Gastrocnemius medialis (tissue), 4 donors: ENCODE data around the gene CDC14A. TPM values are rescaled to one million over a fixed set of nuclear protein-coding genes. Genes with fewer than 3 reads are reported as not detected.
A peak's percentile ranks its signal among the peaks of the same experiment; 100 is the strongest.

ENCODE experiments used
- ATAC-seq, 2 donors: fragments of 150-250 bp; one replicate each; pipeline ENCODE4 v1.9.1; 2016
- DNase-seq, 2 donors: peaks; one replicate each; pipeline ENCODE4 v3.0.0-alpha.2; 2019
- H3K27ac ChIP-seq, 4 donors: fragments of 200-600 bp; sonication (generic); 1 replicate in 1 of 4; 2 replicates in 3 of 4; pipeline ENCODE4 v1.5.1; 2016 to 2018; ENCODE audit warnings: mild to moderate bottlenecking in 2 of 4, moderate library complexity in 1 of 4
- H3K27me3 ChIP-seq, 3 donors: fragments of 200-600 bp; sonication (generic) in 2 of 3; 1 replicate in 1 of 3; 2 replicates in 2 of 3; pipeline versions ENCODE4 v1.5.1 to v1.6.0; 2016 to 2019; ENCODE audit warnings: mild to moderate bottlenecking in 1 of 3, moderate library complexity in 1 of 3
- H3K36me3 ChIP-seq, 2 donors: fragments of 200-600 bp; sonication (generic) in 1 of 2; one replicate each; pipeline ENCODE4 v1.5.1; 2017 to 2018
- H3K4me1 ChIP-seq, 2 donors: fragments of 200-600 bp; sonication (generic) in 1 of 2; one replicate each; pipeline ENCODE4 v1.5.1; 2016 to 2017; ENCODE audit warnings: mild to moderate bottlenecking in 2 of 2
- H3K4me3 ChIP-seq, 4 donors: fragments of 200-600 bp; sonication (generic) in 3 of 4; 1 replicate in 1 of 4; 2 replicates in 3 of 4; pipeline ENCODE4 v1.5.1; 2016 to 2019; ENCODE audit warnings: mild to moderate bottlenecking in 2 of 4
- H3K9me3 ChIP-seq, 3 donors: fragments of 200-600 bp; sonication (generic) in 2 of 3; 1 replicate in 1 of 3; 2 replicates in 2 of 3; pipeline ENCODE4 v1.5.1; 2016 to 2019
- CTCF ChIP-seq, 5 experiments: fragments of 450-650 bp in 3 of 5; fragments of 200-600 bp in 2 of 5; sonication (generic) in 2 of 5; IDR thresholded peaks in 4 of 5; conservative IDR thresholded peaks in 1 of 5; 1 replicate in 4 of 5; 2 replicates in 1 of 5; pipeline ENCODE4 v1.5.1; 2016 to 2019; ENCODE audit warnings: antibody characterized with exemption in 5 of 5, mild to moderate bottlenecking in 3 of 5, moderate library complexity in 3 of 5
- POLR2A ChIP-seq, 2 donors: fragments of 450-650 bp; IDR thresholded peaks; one replicate each; pipeline ENCODE4 v1.6.1; 2017; ENCODE audit warnings: antibody characterized with exemption in 2 of 2, mild to moderate bottlenecking in 2 of 2, moderate library complexity in 2 of 2
- in situ Hi-C, 4 donors: fragments of 200-750 bp; cut with MboI; loops; one replicate each; pipeline versions ENCODE4 v1.15.0 to v1.8.0; 2017; ENCODE audit warnings: low sequenced_read_pairs in 4 of 4
- intact Hi-C: fragments of 100-400 bp; cut with DNase I; formaldehyde crosslinking; loops from one replicate; pipeline ENCODE4 v1.15.1; 2023; ENCODE audit warnings: low total_unique reads
- total RNA-seq, 4 donors: library from RNA; depleted of rRNA; stranded (reverse); fragments of >200 nt; gene quantifications; one replicate each; pipeline versions ENCODE4 v1.1.0 to v1.2.3, GENCODE V29; 2016

CDC14A gene
- total RNA-seq, 4 donors from 2014 or later, result 2.1 to 10.0 (median 6.0) TPM

- no peak overlapping the region for H3K27ac ChIP-seq
- H3K36me3 ChIP-seq, result no peaks in the 10 kb centered on the region
- in situ Hi-C loops (no loop called here), intact Hi-C loops (no loop called here)
- no peak for ATAC-seq
- H3K4me3 ChIP-seq, result no peak overlapping the region
- no peak for DNase-seq
- no peaks in the 10 kb centered on the region for H3K4me1 ChIP-seq
- no peaks in the 10 kb centered on the region for H3K27me3 ChIP-seq
- TF ChIP-seq POLR2A (IDR thresholded peaks at IDR 0.05), result no peak
- no peaks in the 10 kb centered on the region for H3K9me3 ChIP-seq
Measured at GRCh38 chr1:100383743-100384405, 31.6 kb downstream of the CDC14A start.

GRCh38 chr1:100387209-100387608 is 34.9 kb downstream of the CDC14A start:
- Histone ChIP-seq H3K27ac (peak overlapping the region; percentile 23 to 66 (median 41)), H3K36me3 (no peaks in the 10 kb centered on the region), H3K4me1 (no peaks in the 10 kb centered on the region), H3K4me3 (peak overlapping the region in 1 of 4 donors; percentile 28), H3K27me3 (no peaks in the 10 kb centered on the region), H3K9me3 (no peaks in the 10 kb centered on the region)
- ATAC-seq (no peak), DNase-seq (no peak)
- intact Hi-C loops, result no loop called here
- TF ChIP-seq POLR2A (IDR thresholded peaks at IDR 0.05) (no peak), CTCF (IDR thresholded peaks at IDR 0.05 in 4 of 5, conservative IDR thresholded peaks at IDR 0.05 in 1 of 5) (no peak)
- in situ Hi-C loops, result no loop called here

DNA sequence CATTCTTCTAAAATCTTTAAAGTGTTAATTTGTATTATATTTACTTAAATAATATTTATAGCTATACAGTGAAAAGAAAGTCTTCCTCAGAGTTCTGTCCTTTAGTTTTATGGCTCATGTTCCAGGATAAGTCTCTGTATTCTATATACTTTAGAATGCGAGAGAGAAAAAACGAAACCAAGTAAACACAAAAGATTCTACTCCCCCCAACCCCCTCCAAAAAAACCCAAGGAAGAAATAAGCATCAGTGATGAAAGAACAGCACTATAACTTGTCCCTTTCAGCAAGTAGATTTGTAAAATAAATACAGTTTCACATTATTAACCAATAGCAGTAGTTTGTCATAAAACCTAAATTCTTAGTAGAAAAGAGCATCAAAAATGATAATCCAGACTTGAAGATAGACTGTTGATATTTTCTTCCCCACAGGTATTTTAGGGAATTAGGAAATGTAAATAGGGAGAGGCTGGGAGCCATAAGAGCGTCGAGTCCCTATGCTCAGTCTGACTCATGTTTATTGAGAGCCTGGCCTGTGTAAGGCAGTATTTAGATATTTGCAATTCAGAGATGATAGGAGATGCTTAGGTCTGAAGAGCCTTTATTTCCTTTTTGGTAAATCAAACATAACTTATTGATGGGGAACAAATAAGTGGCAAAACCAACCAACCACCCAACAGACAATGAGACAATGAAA is 35.5 kb downstream of the CDC14A start:
- peak overlapping the region; percentile 23 to 66 (median 41) for H3K27ac ChIP-seq
- H3K4me3 ChIP-seq, result peak overlapping the region in 1 of 4 donors; percentile 28
- intact Hi-C loops, result no loop called here
- ATAC-seq, result no peak
- TF ChIP-seq POLR2A (IDR thresholded peaks at IDR 0.05) (no peak), CTCF (IDR thresholded peaks at IDR 0.05 in 4 of 5, conservative IDR thresholded peaks at IDR 0.05 in 1 of 5) (no peak)
- DNase-seq, result no peak
- no peaks in the 10 kb centered on the region for H3K9me3 ChIP-seq
- H3K4me1 ChIP-seq, result no peaks in the 10 kb centered on the region
- in situ Hi-C loops, result no loop called here
- H3K27me3 ChIP-seq, result no peaks in the 10 kb centered on the region
- no peaks in the 10 kb centered on the region for H3K36me3 ChIP-seq

DNA sequence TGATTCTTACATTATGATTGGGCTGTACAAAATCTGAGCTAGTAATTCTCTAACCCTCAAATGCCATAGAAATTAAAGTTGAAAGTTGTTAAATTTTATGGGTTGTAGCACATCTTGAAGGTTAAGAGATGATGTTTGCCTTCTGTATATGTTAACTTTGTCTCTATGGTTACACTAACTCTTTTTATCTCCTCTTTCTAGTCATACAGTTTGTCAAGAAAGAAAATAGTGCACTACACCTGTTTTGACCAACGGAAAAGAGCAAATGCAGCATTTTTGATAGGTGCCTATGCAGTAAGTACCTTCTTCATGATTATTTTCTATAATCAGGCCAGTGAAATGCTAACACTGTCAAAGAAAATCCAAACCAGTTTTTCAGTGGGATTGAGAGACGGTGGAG is 38.2 kb downstream of the CDC14A start:
- TF ChIP-seq CTCF (IDR thresholded peaks at IDR 0.05 in 4 of 5, conservative IDR thresholded peaks at IDR 0.05 in 1 of 5) (no peak), POLR2A (IDR thresholded peaks at IDR 0.05) (no peak)
- ATAC-seq (no peak), DNase-seq (no peak)
- in situ Hi-C loops (no loop called here), intact Hi-C loops (no loop called here)
- no peaks in the 10 kb centered on the region for H3K36me3 ChIP-seq
- no peak overlapping the region for H3K27ac ChIP-seq
- H3K9me3 ChIP-seq, result no peaks in the 10 kb centered on the region
- no peaks in the 10 kb centered on the region for H3K4me1 ChIP-seq
- H3K27me3 ChIP-seq, result no peaks in the 10 kb centered on the region
- H3K4me3 ChIP-seq, result no peak overlapping the region

DNA sequence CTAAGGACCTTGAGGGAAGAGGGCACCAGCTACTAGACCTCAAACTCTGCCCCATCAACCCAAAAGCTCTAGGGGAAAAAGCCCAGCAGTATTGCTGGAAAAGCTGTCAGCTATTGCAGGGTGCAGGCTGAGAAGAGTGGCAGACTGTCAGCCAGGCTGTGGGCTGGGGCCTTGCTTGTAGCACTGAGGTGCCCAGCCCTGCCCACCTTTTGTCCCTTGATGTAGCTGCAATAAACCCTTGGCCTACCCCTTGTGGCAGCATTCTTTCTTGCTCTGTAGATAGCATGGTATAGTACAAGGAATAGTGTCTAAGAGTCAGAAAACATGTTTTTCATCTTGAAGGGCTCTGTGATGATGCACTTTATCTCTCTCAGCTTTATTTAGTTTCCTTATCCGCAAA is 39.4 kb downstream of the CDC14A start:
- Histone ChIP-seq H3K36me3 (no peaks in the 10 kb centered on the region), H3K27me3 (no peaks in the 10 kb centered on the region), H3K9me3 (no peaks in the 10 kb centered on the region), H3K27ac (no peak overlapping the region), H3K4me1 (no peaks in the 10 kb centered on the region), H3K4me3 (no peak overlapping the region)
- DNase-seq (no peak), ATAC-seq (no peak)
- in situ Hi-C loops (no loop called here), intact Hi-C loops (no loop called here)
- TF ChIP-seq CTCF (IDR thresholded peaks at IDR 0.05 in 4 of 5, conservative IDR thresholded peaks at IDR 0.05 in 1 of 5), result no peak
